CD14-positive monocyte (primary cell): ENCODE measurements around the gene SAMD5. TPM values are rescaled to one million over a fixed set of nuclear protein-coding genes. Genes with fewer than 3 reads are reported as not detected.

Experiments used
- DNase-seq, 3 donors: peaks; one replicate each; pipeline ENCODE4 v3.0.0-alpha.2; 2011 to 2022
- H2AFZ ChIP-seq: 2 replicates; pipeline ENCODE4 v1.6.0; 2012; ENCODE audit warnings: mild to moderate bottlenecking, low read depth, low read length, inconsistent platforms; ENCODE audit not compliant: insufficient read depth, poor library complexity, severe bottlenecking
- H3K27ac ChIP-seq, 2 donors: 1 replicate in 1 of 2; 2 replicates in 1 of 2; pipeline ENCODE4 v1.5.1; 2012 to 2013; ENCODE audit warnings: low read length in 2 of 2, control low read depth in 1 of 2, inconsistent platforms in 1 of 2, low read depth in 1 of 2, mild to moderate bottlenecking in 1 of 2
- H3K27me3 ChIP-seq, 2 donors: one replicate each; pipeline versions ENCODE4 v1.6.0 to v1.6.1; 2011 to 2013; ENCODE audit warnings: low read length in 2 of 2; ENCODE audit not compliant: control insufficient read depth in 2 of 2, insufficient read depth in 2 of 2
- H3K36me3 ChIP-seq, 2 donors: replicated peaks in 1 of 2; 1 replicate in 1 of 2; 2 replicates in 1 of 2; pipeline versions ENCODE4 v1.5.1 to v1.6.1; 2012 to 2013; ENCODE audit warnings: low read length in 2 of 2, control low read depth in 1 of 2, inconsistent platforms in 1 of 2, mild to moderate bottlenecking in 1 of 2; ENCODE audit not compliant: insufficient read depth in 2 of 2, control insufficient read depth in 1 of 2
- H3K4me1 ChIP-seq, 2 donors: 1 replicate in 1 of 2; 2 replicates in 1 of 2; pipeline versions ENCODE4 v1.5.1 to v1.6.1; 2012 to 2013; ENCODE audit warnings: low read length in 2 of 2, control low read depth in 1 of 2, inconsistent platforms in 1 of 2, mild to moderate bottlenecking in 1 of 2, moderate library complexity in 1 of 2; ENCODE audit not compliant: insufficient read depth in 2 of 2, control insufficient read depth in 1 of 2
- H3K4me2 ChIP-seq: replicated peaks from 2 replicates; pipeline ENCODE3; 2012; ENCODE audit warnings: low read length, moderate library complexity, mild to moderate bottlenecking; ENCODE audit not compliant: poor library complexity, severe bottlenecking; ENCODE audit errors: extremely low read depth
- H3K4me3 ChIP-seq, 3 experiments: fragments of 200-600 bp in 1 of 3; sonication (generic) in 1 of 3; replicated peaks in 1 of 3; 1 replicate in 2 of 3; 2 replicates in 1 of 3; pipeline ENCODE4 v1.5.1; 2011 to 2013; ENCODE audit warnings: low read length in 3 of 3, mild to moderate bottlenecking in 3 of 3, control low read depth in 2 of 3, low read depth in 2 of 3, inconsistent platforms in 1 of 3, moderate library complexity in 1 of 3
- H3K79me2 ChIP-seq: 2 replicates; pipeline ENCODE4 v1.6.0; 2012; ENCODE audit warnings: mild to moderate bottlenecking, control low read depth, inconsistent platforms, low read length, moderate library complexity; ENCODE audit not compliant: insufficient read depth
- H3K9ac ChIP-seq: 2 replicates; pipeline ENCODE4 v1.6.0; 2017; ENCODE audit warnings: low read length, mild to moderate bottlenecking; ENCODE audit not compliant: insufficient read depth, poor library complexity, severe bottlenecking
- H3K9me3 ChIP-seq, 2 donors: replicated peaks in 1 of 2; 1 replicate in 1 of 2; 2 replicates in 1 of 2; pipeline versions ENCODE4 v1.5.1 to v1.6.1; 2012 to 2013; ENCODE audit warnings: low read length in 2 of 2, control low read depth in 1 of 2; ENCODE audit not compliant: control insufficient read depth in 1 of 2, insufficient read depth in 1 of 2
- H4K20me1 ChIP-seq: 2 replicates; pipeline ENCODE4 v1.6.0; 2012; ENCODE audit warnings: mild to moderate bottlenecking, low read length, control low read depth, moderate library complexity; ENCODE audit not compliant: insufficient read depth
- H3K27ac Mint-ChIP-seq, 7 donors: one replicate each; pipeline ENCODE4 v1.8.0; 2020; ENCODE audit warnings: mild to moderate bottlenecking in 7 of 7, mixed read lengths in 7 of 7, moderate library complexity in 6 of 7, inconsistent platforms in 2 of 7
- H3K27me3 Mint-ChIP-seq, 3 donors: one replicate each; pipeline ENCODE4 v1.8.0; 2021 to 2022; ENCODE audit warnings: low read depth in 3 of 3, mild to moderate bottlenecking in 3 of 3, mixed read lengths in 3 of 3, moderate library complexity in 3 of 3, inconsistent platforms in 1 of 3
- H3K36me3 Mint-ChIP-seq, 2 donors: one replicate each; pipeline ENCODE4 v1.8.0; 2020; ENCODE audit warnings: mixed read lengths in 2 of 2, inconsistent platforms in 1 of 2, mild to moderate bottlenecking in 1 of 2
- H3K4me1 Mint-ChIP-seq: one replicate; pipeline ENCODE4 v1.8.0; 2020; ENCODE audit warnings: mild to moderate bottlenecking, mixed read lengths
- H3K4me3 Mint-ChIP-seq, 2 donors: one replicate each; pipeline ENCODE4 v1.8.0; 2020; ENCODE audit warnings: mild to moderate bottlenecking in 2 of 2, mixed read lengths in 2 of 2, moderate library complexity in 1 of 2
- H3K9me3 Mint-ChIP-seq, 7 donors: one replicate each; pipeline ENCODE4 v1.8.0; 2020 to 2022; ENCODE audit warnings: mixed read lengths in 7 of 7, mild to moderate bottlenecking in 6 of 7, moderate library complexity in 6 of 7, inconsistent platforms in 2 of 7
- WGBS: methylation state at CpG from one replicate; pipeline ENCODE4 v1.1.5; 2013; ENCODE audit warnings: missing lambda C conversion rate; ENCODE audit not compliant: insufficient coverage; 5-methylcytosine and 5-hydroxymethylcytosine counted together
- intact Hi-C, 2 donors: fragments of 100-400 bp; cut with micrococcal nuclease; formaldehyde crosslinking; loops; one replicate each; pipeline versions ENCODE4 v1.15.0 to v1.15.1; 2023
- polyA plus RNA-seq, 3 donors: library from polyadenylated mRNA; depleted of rRNA in 1 of 3; unstranded in 2 of 3; stranded (reverse) in 1 of 3; fragments of 300-500 nt in 2 of 3; fragments of >200 nt in 1 of 3; fragmentation: Illumina TruSeq in 2 of 3; gene quantifications; 1 replicate in 2 of 3; 2 replicates in 1 of 3; pipeline ENCODE4 v1.2.3, GENCODE V29; 2012 to 2021
- TF ChIP-seq, protein P1 (sequence below): fragments of 200-600 bp; IDR thresholded peaks from one replicate; pipeline ENCODE4 v1.8.0; 2022; ENCODE audit warnings: antibody characterized with exemption, mild to moderate bottlenecking

SAMD5 gene
- polyA plus RNA-seq, 3 donors, result not detected

DNA sequence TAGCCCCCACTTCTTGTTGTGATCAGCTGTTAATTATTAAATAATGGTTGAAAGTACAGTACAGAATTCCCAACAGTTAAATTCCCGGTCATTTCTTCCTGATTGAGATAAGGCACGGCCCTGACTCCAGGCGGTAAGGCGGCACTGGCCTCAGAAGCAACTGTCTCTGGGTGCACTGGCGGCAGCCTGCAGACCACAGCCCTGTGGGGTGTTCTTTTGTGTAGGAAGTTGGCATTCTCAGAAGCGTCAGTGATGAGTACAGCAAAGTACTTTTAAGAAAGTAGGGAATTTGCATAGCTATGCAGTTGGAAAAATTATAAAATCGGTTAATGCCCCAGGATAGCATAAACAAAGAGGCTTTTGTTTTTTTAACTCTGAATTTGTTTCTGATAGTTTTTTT is 50.5 kb downstream of the SAMD5 start:
- Mint-ChIP-seq H3K4me3 (no peak overlapping the region), H3K36me3 (no peaks in the 10 kb centered on the region), H3K9me3 (no peaks in the 10 kb centered on the region), H3K27me3 (no peaks in the 10 kb centered on the region), H3K27ac (no peak overlapping the region), H3K4me1 (no peaks in the 10 kb centered on the region)
- Histone ChIP-seq H2AFZ (no peak overlapping the region), H3K9me3 (no peaks in the 10 kb centered on the region), H3K4me2 (no peak overlapping the region), H3K27me3 (peaks cover 0 to 2% of the 10 kb centered on the region in 2 donors), H3K4me3 (no peak overlapping the region), H3K36me3 (no peaks in the 10 kb centered on the region), H3K27ac (no peak overlapping the region), H3K9ac (no peak overlapping the region), H3K79me2 (no peaks in the 10 kb centered on the region), H4K20me1 (no peaks in the 10 kb centered on the region), H3K4me1 (no peaks in the 10 kb centered on the region)
- intact Hi-C loops, result no loop called here
- WGBS, result 94% methylated on average over 7 of the region's 7 CpGs
- TF ChIP-seq, protein P1, sequence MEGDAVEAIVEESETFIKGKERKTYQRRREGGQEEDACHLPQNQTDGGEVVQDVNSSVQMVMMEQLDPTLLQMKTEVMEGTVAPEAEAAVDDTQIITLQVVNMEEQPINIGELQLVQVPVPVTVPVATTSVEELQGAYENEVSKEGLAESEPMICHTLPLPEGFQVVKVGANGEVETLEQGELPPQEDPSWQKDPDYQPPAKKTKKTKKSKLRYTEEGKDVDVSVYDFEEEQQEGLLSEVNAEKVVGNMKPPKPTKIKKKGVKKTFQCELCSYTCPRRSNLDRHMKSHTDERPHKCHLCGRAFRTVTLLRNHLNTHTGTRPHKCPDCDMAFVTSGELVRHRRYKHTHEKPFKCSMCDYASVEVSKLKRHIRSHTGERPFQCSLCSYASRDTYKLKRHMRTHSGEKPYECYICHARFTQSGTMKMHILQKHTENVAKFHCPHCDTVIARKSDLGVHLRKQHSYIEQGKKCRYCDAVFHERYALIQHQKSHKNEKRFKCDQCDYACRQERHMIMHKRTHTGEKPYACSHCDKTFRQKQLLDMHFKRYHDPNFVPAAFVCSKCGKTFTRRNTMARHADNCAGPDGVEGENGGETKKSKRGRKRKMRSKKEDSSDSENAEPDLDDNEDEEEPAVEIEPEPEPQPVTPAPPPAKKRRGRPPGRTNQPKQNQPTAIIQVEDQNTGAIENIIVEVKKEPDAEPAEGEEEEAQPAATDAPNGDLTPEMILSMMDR, result no peak
- no peak for DNase-seq

DNA sequence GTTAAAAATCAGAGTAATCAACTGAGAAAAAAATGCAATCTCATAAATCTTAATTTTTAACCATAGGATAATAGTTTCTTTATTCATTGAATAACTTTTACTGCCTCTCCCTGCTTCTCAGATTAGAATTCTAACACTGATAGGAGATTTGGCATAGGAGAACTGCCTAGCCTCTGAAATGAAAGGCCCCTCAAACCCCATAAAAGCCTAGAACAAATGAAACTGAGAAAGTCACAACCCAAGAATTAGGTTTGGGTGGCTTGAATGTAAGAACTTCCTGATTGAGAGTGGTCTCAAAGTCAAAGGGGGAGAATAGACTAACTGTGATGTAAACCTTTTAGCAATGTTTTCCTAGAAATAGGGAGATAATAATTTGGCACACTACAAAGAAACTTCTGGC is 52.2 kb downstream of the SAMD5 start:
- Histone ChIP-seq H3K9ac (no peak overlapping the region), H2AFZ (no peak overlapping the region), H3K4me3 (no peak overlapping the region), H3K27ac (no peak overlapping the region), H4K20me1 (no peaks in the 10 kb centered on the region), H3K36me3 (no peaks in the 10 kb centered on the region), H3K27me3 (peaks cover 0 to 2% of the 10 kb centered on the region in 2 donors), H3K4me2 (no peak overlapping the region), H3K4me1 (no peaks in the 10 kb centered on the region), H3K79me2 (no peaks in the 10 kb centered on the region), H3K9me3 (no peaks in the 10 kb centered on the region)
- Mint-ChIP-seq H3K4me3 (no peak overlapping the region), H3K9me3 (peaks cover 0 to 5% (median 0%) of the 10 kb centered on the region in 7 donors), H3K27ac (no peak overlapping the region), H3K36me3 (no peaks in the 10 kb centered on the region), H3K4me1 (no peaks in the 10 kb centered on the region), H3K27me3 (peaks cover 0 to 3% (median 2%) of the 10 kb centered on the region in 3 donors)
- no peak for DNase-seq
- TF ChIP-seq, protein P1, result no peak
- intact Hi-C loops, result no loop called here
